MM.1S (cell line): ENCODE results near the gene NPSR1.

Experiments
- CTCF ChIP-seq: fragments of 300-600 bp; sonication (generic); IDR thresholded peaks from 2 replicates; pipeline ENCODE4 v1.5.1; 2016; ENCODE audit warnings: antibody characterized with exemption, low read length, mixed read lengths
- EZH2phosphoT487 ChIP-seq: fragments of 300-600 bp; sonication (generic); IDR thresholded peaks from 2 replicates; pipeline ENCODE4 v1.6.1; 2018; ENCODE audit warnings: antibody characterized with exemption, low read length

- TF ChIP-seq CTCF = no peak
- no peak for TF ChIP-seq EZH2phosphoT487
Measured at GRCh38 chr7:34849163-34849960, 191.3 kb downstream of the NPSR1 start.
